Measurements from ENCODE around the gene ASAP2.

DNA sequence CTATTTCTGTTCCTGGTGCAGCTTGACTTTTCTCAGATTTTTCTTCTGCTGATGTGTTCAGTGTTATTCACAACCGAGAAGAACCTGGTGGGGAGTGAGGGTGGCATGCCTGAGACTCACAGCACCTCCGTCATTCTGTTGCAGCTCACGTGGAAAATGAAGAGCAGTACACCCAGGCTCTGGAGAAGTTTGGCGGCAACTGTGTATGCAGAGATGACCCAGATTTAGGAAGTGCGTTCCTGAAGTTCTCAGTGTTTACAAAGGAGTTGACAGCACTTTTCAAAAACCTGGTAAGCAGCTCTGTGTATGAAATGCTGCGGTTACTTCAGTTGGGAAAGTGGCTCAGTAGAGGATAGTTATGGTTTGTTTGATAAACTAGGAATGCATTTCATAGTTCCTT, 90.5 kb downstream of the ASAP2 start:
- TF ChIP-seq CTCF (optimal IDR thresholded peaks at IDR 0.05 in 1 of 3, IDR thresholded peaks at IDR 0.05 in 1 of 3, conservative IDR thresholded peaks at IDR 0.05 in 1 of 3; ENCODE audit: extremely low read depth in 1 of 3, insufficient read depth in 2 of 3, low read length in 3 of 3) (no peak), EZH2 (IDR thresholded peaks at IDR 0.05; ENCODE audit: low read length) (no peak)
